Muscle of arm (tissue), 12 donors: Measurements from ENCODE around the gene AVPI1. TPM values are rescaled to one million over a fixed set of nuclear protein-coding genes. Genes with fewer than 3 reads are reported as not detected.
"Not testable (repeated sequence)": the region's sequence is repeated elsewhere in the genome, so short reads cannot be mapped to it uniquely, and the experiment has no call there.

Experiments used
- DNase-seq: peaks from one replicate; pipeline ENCODE4 v3.0.0-alpha.2; 2013
- polyA plus RNA-seq, 12 donors: library from polyadenylated mRNA; unstranded; fragments of 120-200 nt; gene quantifications; one replicate each; pipeline ENCODE4 v1.2.1, GENCODE V29; 2013; ENCODE audit not compliant: insufficient read length in 12 of 12

The AVPI1 gene
- polyA plus RNA-seq, 12 donors = 2.9 to 12.8 (median 4.0) TPM; not detected in 1

GRCh38 chr10:97684866-97685394 lies 2.1 kb downstream of the AVPI1 start:
- DNase-seq = no peak

DNA sequence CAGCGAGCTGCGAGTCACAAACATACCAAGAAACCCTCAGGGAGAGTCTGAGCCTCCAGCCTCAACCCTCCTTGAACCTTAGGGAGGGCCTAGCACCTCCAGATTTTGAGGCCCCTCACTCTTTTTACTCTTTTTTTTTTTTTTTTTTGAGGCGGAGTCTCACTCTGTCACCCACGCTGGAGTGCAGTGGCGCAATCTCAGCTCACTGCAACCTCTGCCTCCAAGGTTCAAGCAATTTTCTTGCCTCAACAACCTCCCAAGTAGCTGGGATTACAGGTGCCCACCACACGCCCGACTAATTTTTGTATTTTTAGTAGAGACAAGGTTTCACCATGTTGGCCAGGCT lies 2.7 kb downstream of the AVPI1 start:
- DNase-seq = not testable (repeated sequence)

DNA sequence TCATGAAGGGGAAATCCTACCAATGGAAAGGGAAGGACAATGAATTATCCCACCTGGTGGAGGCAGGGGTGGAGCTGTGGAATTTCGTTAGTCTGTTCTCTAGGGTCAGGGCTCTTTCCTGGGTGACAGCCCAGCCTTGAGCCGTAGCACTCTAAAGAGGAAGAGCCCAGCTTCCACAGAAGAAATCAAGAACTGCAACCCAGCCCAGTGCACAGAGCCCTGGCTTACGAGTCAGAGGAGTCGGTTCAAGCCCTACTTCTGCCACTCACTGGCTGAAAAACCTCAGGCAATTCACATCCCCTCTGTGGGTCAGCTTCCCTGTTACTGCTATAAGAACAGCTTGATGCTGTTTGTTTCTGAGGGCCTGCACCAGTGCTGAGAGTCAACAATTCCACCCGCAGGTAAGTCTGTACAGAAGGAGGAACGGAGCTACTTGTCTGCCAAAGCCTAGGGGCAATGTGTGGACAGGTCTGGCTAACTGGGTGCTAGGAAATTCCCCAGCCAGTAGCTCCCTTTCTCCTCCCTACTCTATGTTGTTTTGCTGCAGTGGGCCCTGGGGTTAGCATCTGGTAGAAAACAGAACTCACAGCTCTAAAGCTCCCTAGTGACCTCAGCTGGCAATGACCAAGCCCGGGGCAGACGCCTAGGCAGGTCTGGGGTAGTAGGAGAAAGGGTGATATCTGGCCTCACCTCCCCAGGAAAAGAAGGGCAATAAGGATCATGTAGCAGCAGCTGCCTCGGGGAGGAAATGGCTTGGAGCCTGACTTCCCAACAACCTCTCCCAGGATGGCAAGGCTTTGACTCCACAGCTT lies 3.3 kb downstream of the AVPI1 start:
- DNase-seq = no peak

DNA sequence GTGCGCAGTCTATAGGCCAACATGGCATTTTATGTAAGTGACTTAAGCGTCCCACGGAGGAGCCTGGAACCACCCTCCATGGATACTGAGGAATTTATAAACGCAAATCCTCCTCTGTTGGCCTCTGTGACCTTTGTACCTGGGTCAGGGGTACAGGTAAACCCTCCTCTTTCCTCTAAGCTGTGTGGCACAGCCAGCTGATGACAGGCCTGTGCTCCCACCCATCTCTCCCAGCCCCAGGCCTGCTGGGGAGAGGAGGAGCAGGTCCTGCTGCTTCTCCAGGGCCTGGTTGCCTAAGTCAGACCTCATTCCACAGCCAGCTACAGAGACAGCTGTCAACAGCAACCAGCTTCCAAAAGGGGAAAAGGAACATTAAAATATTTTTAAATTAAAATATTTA lies 5.0 kb downstream of the AVPI1 start:
- DNase-seq = no peak

GRCh38 chr10:97679594-97679993 lies 7.4 kb downstream of the AVPI1 start:
- DNase-seq = no peak

DNA sequence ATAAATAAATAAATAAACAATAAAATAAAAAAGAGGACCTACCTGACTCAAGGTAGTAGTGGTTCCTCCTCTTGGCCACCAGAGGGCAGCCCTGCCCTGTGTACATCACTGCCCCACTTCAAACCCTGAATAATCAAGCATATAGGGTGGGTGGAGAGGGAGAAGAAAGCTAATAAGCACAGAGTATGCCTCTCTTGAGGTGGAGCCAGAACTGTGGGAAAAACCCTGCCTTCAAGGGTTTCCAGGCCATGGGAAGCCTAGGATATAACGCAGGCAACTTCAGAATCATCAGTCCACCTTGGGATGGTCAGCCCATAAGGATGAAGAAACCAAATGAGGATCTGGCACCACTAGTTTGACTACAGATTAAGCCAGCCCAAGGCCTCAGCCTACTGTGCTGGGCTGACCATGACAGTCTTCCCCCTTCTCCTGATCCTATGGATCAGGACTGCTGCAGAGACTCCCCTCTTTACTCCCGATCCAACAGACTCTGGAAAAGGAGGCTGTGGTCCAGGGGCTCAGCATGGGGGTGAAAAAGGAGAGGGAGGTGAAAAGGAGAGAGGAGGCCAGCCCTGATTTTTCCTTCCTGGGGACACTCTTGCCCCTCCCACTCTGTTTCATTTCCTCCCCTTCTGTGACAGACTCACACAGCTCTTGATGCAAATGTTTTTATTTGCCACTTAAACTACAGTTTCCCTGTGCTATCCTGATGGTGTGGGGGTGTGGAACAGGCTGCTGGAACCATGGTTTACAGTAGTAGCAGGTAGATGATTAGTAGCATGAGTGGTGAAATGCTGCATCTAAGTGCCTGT lies 10.1 kb downstream of the AVPI1 start:
- no peak for DNase-seq

GRCh38 chr10:97675222-97675621 lies 11.8 kb downstream of the AVPI1 start:
- no peak for DNase-seq

DNA sequence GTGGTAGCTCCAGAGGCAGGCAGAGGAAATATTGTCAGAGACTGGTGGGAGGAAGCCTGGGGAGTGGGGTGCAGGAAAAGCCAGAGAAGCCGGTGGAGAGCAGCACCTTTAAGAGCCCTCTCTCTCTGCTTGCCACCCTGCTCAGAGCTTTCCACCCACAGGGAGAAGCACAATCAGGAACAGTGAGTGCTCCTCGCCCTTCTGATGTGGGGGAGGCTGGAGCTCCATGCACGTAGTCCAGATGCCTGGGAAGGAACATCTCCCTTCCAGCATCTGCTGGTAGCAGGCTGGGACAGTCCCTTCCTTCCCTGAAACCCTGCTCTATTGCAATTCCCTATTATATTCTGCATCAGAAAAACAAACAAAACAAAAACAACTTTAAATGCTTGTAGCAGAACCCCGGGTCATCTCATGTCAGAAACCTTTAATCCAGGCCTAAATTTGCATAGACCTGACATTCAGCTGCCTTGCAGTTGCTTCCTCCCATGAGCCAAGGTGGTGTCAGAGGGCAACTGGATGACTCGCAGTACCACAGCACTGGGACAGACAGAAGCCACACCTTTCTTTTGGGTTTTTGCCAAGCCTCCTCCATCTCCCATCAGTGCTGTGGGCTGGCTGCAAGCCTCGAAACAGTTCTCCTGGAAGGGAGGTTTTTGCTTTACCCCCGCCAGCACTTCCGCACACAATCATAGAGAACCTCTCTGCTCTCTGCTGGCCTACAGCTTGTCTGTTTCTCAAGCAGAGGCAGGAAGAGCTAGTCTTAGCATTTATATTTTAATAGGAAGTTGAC lies 13.1 kb downstream of the AVPI1 start:
- no peak for DNase-seq

- DNase-seq = no peak
These were observed 17.5 kb downstream of the AVPI1 start for GRCh38 chr10:97669571-97669970.

DNA sequence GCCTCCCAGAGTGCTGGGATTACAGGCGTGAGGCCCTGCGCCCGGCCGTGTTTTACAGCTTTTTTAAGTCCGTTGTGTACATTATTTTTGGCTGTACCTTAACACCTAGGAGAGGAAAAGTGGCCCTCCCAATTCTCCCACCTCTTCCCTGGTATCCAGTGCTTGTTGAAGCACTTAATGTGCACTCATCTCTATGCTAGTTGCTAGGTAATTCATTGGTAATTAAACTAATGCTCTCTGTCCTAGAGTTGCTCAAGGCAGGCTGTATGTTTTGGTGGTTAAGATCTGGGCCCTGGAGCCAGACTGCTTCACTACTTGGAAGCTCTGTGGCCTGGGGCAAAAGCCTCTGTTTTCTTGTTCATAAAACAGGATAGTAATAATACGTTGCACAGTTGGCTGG lies 19.6 kb downstream of the AVPI1 start:
- DNase-seq = no peak

GRCh38 chr10:97666992-97667391 lies 20.0 kb downstream of the AVPI1 start:
- DNase-seq = no peak

DNA sequence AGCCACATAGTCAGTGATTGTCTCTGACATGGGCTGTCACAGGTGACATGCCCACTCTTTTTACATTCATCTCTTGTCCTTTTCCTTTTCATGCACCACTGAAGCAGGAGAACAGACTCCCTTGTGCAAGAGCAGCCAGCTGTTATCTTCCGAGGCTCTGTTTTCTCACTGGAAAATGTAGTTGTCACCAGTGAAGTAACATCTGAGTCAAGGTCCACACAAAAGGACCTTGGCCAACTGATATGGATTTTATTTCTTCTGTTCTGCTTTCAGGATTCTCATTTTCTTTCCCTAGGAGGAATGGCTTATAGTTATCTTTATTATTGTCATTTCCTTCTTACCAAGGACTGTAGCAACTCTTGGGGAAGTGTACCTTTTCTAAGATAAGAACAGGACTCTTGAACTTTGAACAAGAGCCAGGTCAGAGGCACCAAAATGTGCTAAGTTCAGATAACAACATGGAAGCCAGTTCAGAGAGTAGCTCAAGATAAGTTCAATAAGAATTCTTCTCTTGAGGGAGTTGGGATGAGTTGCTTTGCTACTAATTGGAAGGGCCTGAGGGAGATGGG lies 22.7 kb downstream of the AVPI1 start:
- DNase-seq = no peak

- no peak for DNase-seq
These were observed 27.5 kb downstream of the AVPI1 start for GRCh38 chr10:97659589-97659988.

DNA sequence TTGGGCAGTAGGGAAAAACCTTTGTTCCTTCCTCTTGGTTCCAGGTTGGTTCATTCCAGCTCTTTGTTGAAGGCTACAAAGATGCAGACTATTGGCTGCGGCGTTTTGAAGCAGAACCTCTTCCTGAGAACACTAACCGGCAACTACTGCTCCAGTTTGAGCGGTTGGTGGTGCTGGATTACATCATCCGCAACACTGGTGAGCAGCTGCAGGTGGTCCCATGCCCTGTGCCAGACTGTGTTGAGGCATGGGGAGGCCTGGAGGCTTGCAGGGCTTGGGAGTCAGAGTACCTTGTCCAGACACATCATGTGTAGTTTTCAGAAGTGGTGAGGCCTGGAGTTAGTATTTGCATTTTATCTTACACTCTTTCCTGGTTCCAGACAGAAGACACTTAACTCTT lies 30.3 kb downstream of the AVPI1 start:
- no peak for DNase-seq

- no peak for DNase-seq
These were observed 35.3 kb downstream of the AVPI1 start for GRCh38 chr10:97651773-97652172.

DNA sequence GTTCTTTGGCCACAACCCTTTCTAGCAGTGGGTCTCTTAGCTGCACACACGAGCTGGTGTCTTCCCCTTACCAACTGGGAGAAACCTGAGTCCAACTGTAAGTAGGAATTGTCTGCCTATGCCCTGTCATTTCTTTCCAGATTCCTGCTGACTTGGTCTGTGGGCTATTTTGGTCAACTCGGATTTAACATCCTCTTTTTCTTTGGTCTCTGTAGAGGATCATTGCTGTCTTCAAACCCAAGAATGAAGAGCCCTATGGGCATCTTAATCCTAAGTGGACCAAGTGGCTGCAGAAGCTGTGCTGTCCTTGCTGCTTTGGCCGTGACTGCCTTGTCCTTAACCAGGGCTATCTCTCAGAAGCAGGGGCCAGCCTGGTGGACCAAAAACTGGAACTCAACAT lies 36.3 kb downstream of the AVPI1 start:
- DNase-seq = no peak

GRCh38 chr10:97649405-97649750 lies 37.7 kb downstream of the AVPI1 start:
- DNase-seq = not testable (repeated sequence)

DNA sequence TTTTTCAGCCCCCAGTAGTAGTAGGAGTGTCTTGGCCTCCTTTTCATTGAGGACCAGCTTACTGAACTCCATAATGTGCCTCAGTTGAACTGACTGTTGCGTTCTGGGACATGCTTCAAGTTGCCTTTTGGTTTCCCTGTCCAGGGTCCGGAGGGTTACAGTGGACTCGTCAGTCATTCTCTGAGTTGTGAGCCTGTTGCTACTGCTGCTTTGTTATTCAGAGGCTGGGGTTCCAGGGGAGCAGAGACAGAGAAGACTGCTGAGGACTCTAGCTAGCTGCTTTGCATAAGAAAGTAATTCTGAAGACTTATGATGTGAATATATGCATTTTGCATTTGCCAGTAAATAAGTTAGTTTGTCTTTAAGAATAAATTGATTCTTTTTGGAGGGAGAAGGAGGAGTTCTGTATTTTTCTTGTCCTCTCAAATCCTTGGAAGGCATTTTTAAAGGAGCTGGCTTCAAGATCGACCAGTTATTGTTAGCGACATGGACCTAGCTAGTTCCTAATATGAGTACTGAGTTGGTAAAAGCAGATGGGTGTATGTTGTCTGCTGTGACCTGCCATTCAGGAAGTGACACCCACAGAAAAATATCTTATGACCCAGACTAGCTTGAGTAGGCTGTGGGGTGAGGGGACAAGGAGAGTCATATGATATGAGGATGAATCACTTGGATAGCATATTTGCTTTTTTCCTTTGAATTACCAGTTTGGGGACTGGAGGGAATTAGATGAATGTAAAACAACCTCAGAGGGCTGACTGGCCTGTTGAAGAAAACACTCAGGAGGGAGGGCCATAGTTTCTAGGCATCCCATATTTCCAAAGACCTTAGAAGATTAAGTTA lies 38.3 kb downstream of the AVPI1 start:
- no peak for DNase-seq

DNA sequence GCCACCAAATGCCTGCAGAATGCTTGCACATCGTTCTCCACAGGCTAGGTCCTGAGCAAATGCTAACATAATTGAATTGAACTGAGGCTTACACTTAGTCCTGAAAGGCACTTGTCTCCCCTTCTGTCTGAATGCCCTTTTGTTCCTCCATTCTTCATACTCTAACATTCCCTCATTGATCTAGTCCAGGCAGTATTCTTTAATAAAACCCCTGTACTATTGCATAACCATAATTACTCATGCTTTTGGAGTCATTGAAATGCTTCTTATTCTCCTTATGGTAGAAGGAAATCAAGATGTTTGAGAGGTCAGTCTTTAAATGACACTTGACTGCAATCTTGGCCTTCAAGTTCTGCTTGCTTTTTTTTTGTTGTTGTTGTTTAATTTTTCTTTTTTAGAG lies 39.5 kb downstream of the AVPI1 start:
- DNase-seq = no peak

- DNase-seq = no peak
These were observed 42.1 kb downstream of the AVPI1 start for GRCh38 chr10:97644936-97645335.

GRCh38 chr10:97643441-97643985 lies 43.5 kb downstream of the AVPI1 start:
- no peak for DNase-seq
